MM.1S (cell line): ENCODE data around the gene DDX10.

Experiments used
- DNase-seq: peaks from one replicate; pipeline ENCODE4 v3.0.0-alpha.2; 2015
- H2AFZ ChIP-seq: fragments of 300-600 bp; sonication (generic); 2 replicates; pipeline ENCODE4 v1.6.0; 2016; ENCODE audit warnings: antibody characterized with exemption, low read length
- H3F3A ChIP-seq: fragments of 300-600 bp; sonication (generic); 2 replicates; pipeline ENCODE4 v1.6.1; 2016; ENCODE audit warnings: mild to moderate bottlenecking, antibody characterized with exemption, low read length, moderate library complexity, mixed read lengths; ENCODE audit not compliant: insufficient read depth
- H3K27ac ChIP-seq: fragments of 300-600 bp; sonication (generic); 2 replicates; pipeline ENCODE4 v1.5.1; 2016; ENCODE audit warnings: mild to moderate bottlenecking, low read length
- H3K27me3 ChIP-seq: fragments of 300-600 bp; sonication (generic); replicated peaks from 2 replicates; pipeline ENCODE4 v1.6.0; 2016; ENCODE audit warnings: low read length; ENCODE audit not compliant: insufficient read depth
- H3K36me3 ChIP-seq: fragments of 300-600 bp; sonication (generic); replicated peaks from 2 replicates; pipeline ENCODE4 v1.6.1; 2016; ENCODE audit warnings: mild to moderate bottlenecking, low read length, mixed read lengths; ENCODE audit not compliant: insufficient read depth
- H3K4me1 ChIP-seq: fragments of 300-600 bp; sonication (generic); 2 replicates; pipeline ENCODE4 v1.6.1; 2016; ENCODE audit warnings: low read length, mixed read lengths
- H3K4me2 ChIP-seq: fragments of 300-600 bp; sonication (generic); 2 replicates; pipeline ENCODE4 v1.6.0; 2016; ENCODE audit warnings: low read depth, low read length
- H3K4me3 ChIP-seq: fragments of 300-600 bp; sonication (generic); 2 replicates; pipeline ENCODE4 v1.5.1; 2016; ENCODE audit warnings: low read length, mixed read lengths
- H3K79me2 ChIP-seq: fragments of 300-600 bp; sonication (generic); 2 replicates; pipeline ENCODE4 v1.6.1; 2016; ENCODE audit warnings: mixed run types, low read length, mixed read lengths
- H3K9ac ChIP-seq: fragments of 300-600 bp; sonication (generic); 2 replicates; pipeline ENCODE4 v1.6.1; 2016; ENCODE audit warnings: low read length, mixed read lengths
- H3K9me2 ChIP-seq: fragments of 300-600 bp; sonication (generic); replicated peaks from 2 replicates; pipeline ENCODE4 v1.6.1; 2016; ENCODE audit warnings: mild to moderate bottlenecking, low read length, mixed read lengths; ENCODE audit not compliant: insufficient read depth
- H3K9me3 ChIP-seq: fragments of 300-600 bp; sonication (generic); replicated peaks from 2 replicates; pipeline ENCODE4 v1.6.1; 2016; ENCODE audit warnings: mild to moderate bottlenecking, low read length, mixed read lengths; ENCODE audit not compliant: insufficient read depth
- H4K20me1 ChIP-seq: fragments of 300-600 bp; sonication (generic); 2 replicates; pipeline ENCODE4 v1.6.1; 2016; ENCODE audit warnings: mild to moderate bottlenecking, low read length, moderate library complexity, mixed read lengths; ENCODE audit not compliant: insufficient read depth
- EZH2 ChIP-seq: fragments of 300-600 bp; sonication (generic); optimal IDR thresholded peaks from 2 replicates; pipeline ENCODE3; 2017; ENCODE audit warnings: low read depth, mild to moderate bottlenecking, antibody characterized with exemption, low read length, mixed read lengths
- EZH2phosphoT487 ChIP-seq: fragments of 300-600 bp; sonication (generic); IDR thresholded peaks from 2 replicates; pipeline ENCODE4 v1.6.1; 2018; ENCODE audit warnings: antibody characterized with exemption, low read length
- TF ChIP-seq, protein P1 (sequence below): fragments of 300-600 bp; sonication (generic); IDR thresholded peaks from 2 replicates; pipeline ENCODE4 v1.5.1; 2016; ENCODE audit warnings: antibody characterized with exemption, low read length, mixed read lengths

The DDX10 gene

DNA sequence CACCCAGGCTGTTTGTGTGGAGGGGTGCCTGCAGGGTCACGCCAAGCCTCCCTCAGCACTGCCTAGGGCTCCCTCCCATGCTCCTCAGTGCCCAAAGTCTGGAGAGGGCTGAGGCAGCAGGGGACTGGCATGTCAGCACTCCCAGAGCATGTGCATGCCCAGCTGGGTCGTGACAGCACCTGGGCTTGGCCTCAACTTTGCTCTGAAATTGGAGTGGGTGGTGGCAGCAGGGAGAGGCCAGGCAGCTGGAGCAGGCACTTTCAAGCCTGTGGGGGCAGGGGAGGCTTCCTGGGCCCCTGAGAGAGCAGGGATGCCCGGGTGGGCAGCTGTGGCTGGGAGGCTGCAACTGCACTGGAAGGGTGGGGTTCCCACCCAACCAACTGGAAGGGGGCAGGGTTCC, 35.6 kb upstream of the DDX10 start:
- Histone ChIP-seq H3K4me2 (no peak overlapping the region), H3K9me3 (no peaks in the 10 kb centered on the region), H3K9ac (no peak overlapping the region), H2AFZ (no peak overlapping the region), H3F3A (no peaks in the 10 kb centered on the region), H3K27me3 (no peaks in the 10 kb centered on the region), H3K4me1 (no peaks in the 10 kb centered on the region), H4K20me1 (no peaks in the 10 kb centered on the region), H3K4me3 (no peak overlapping the region), H3K36me3 (no peaks in the 10 kb centered on the region), H3K79me2 (no peaks in the 10 kb centered on the region), H3K27ac (no peak overlapping the region), H3K9me2 (no peaks in the 10 kb centered on the region)
- no peak for DNase-seq
- TF ChIP-seq EZH2phosphoT487 (no peak), EZH2 (no peak)
- TF ChIP-seq, protein P1, sequence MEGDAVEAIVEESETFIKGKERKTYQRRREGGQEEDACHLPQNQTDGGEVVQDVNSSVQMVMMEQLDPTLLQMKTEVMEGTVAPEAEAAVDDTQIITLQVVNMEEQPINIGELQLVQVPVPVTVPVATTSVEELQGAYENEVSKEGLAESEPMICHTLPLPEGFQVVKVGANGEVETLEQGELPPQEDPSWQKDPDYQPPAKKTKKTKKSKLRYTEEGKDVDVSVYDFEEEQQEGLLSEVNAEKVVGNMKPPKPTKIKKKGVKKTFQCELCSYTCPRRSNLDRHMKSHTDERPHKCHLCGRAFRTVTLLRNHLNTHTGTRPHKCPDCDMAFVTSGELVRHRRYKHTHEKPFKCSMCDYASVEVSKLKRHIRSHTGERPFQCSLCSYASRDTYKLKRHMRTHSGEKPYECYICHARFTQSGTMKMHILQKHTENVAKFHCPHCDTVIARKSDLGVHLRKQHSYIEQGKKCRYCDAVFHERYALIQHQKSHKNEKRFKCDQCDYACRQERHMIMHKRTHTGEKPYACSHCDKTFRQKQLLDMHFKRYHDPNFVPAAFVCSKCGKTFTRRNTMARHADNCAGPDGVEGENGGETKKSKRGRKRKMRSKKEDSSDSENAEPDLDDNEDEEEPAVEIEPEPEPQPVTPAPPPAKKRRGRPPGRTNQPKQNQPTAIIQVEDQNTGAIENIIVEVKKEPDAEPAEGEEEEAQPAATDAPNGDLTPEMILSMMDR, result no peak

DNA sequence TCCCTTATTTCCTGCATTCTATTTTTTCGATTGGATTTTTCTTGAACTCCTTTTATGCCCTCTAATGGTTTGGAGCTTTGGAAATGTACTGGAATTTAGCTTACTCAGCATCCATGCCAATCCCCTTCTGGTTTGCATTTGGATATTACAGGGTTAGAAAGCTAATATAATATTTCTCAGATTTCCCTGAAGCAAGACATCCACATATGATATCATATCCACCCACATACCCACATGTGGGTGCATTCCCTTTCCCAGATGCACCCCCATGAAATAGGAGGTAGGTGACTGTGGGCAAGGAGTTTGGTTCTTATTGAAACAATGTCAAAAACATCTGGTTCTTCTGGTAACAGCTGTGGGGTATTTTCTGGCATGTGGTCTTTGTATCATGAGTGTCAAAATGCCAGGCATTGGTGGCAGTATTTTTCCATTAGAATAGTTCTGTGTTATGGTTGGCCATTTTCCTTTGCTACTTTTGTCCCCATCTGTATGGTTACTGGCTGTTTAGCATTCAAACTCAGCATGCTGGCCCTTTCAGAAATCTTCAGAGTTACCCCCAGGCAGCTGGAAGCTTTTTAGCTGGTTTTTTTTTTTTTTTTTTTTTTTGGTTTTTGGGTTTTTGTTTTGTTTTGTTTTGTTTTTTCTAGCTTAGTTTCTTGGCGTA, 32.7 kb upstream of the DDX10 start:
- H4K20me1 ChIP-seq, result no peaks in the 10 kb centered on the region
- no peaks in the 10 kb centered on the region for H3K36me3 ChIP-seq
- H3K27ac ChIP-seq, result no peak overlapping the region
- H3K9ac ChIP-seq, result no peak overlapping the region
- no peak overlapping the region for H3K4me3 ChIP-seq
- H2AFZ ChIP-seq, result no peak overlapping the region
- H3K9me2 ChIP-seq, result no peaks in the 10 kb centered on the region
- H3F3A ChIP-seq, result no peaks in the 10 kb centered on the region
- no peaks in the 10 kb centered on the region for H3K9me3 ChIP-seq
- H3K79me2 ChIP-seq, result no peaks in the 10 kb centered on the region
- TF ChIP-seq EZH2phosphoT487 (no peak), EZH2 (no peak)
- TF ChIP-seq, protein P1, result no peak
- no peak for DNase-seq
- H3K4me2 ChIP-seq, result no peak overlapping the region
- H3K27me3 ChIP-seq, result no peaks in the 10 kb centered on the region
- H3K4me1 ChIP-seq, result no peaks in the 10 kb centered on the region

DNA sequence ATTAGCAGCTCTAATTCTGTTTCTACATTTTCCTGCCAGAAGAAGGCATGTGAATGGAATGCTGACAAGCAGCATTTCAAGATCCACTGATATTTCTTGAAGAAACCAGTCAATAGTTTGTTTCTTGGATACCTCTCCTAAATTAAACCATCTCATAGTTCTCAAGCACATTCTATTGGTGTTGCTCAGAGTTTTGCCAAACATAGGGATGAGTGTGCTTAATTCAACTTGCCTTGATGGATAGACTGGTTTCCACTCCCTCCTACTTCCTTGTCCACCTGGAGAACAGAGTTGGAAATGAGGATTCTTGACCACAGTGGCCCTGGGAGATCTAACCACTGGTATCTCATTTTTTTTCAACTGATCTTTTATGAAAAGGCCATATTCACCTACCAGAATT, 29.8 kb upstream of the DDX10 start:
- H3K9me2 ChIP-seq, result no peaks in the 10 kb centered on the region
- H3K27ac ChIP-seq, result no peak overlapping the region
- no peaks in the 10 kb centered on the region for H3K4me1 ChIP-seq
- H3K27me3 ChIP-seq, result no peaks in the 10 kb centered on the region
- H3K4me3 ChIP-seq, result no peak overlapping the region
- no peaks in the 10 kb centered on the region for H3K9me3 ChIP-seq
- H3K79me2 ChIP-seq, result no peaks in the 10 kb centered on the region
- no peaks in the 10 kb centered on the region for H3K36me3 ChIP-seq
- H2AFZ ChIP-seq, result no peak overlapping the region
- no peak for DNase-seq
- H3K4me2 ChIP-seq, result no peak overlapping the region
- TF ChIP-seq, protein P1, result no peak
- TF ChIP-seq EZH2phosphoT487 (no peak), EZH2 (no peak)
- no peak overlapping the region for H3K9ac ChIP-seq
- no peaks in the 10 kb centered on the region for H3F3A ChIP-seq
- H4K20me1 ChIP-seq, result no peaks in the 10 kb centered on the region
